Glutamatergic neuron (in vitro differentiated cells): Measurements from ENCODE around the gene CELF5. TPM values are rescaled to one million over a fixed set of nuclear protein-coding genes. Genes with fewer than 3 reads are reported as not detected.
"Not testable (repeated sequence)": the region's sequence is repeated elsewhere in the genome, so short reads cannot be mapped to it uniquely, and the experiment has no call there.

Source experiments
- DNase-seq: peaks from one replicate; pipeline ENCODE4 v3.0.0; 2022
- H3K27ac Mint-ChIP-seq: one replicate; pipeline ENCODE4 v1.8.0; 2020; ENCODE audit warnings: mild to moderate bottlenecking, mixed read lengths, inconsistent platforms; ENCODE audit not compliant: unreplicated experiment
- H3K27me3 Mint-ChIP-seq: one replicate; pipeline ENCODE4 v1.8.0; 2020; ENCODE audit warnings: mild to moderate bottlenecking, moderate library complexity, mixed read lengths, inconsistent platforms; ENCODE audit not compliant: unreplicated experiment
- H3K36me3 Mint-ChIP-seq: one replicate; pipeline ENCODE4 v1.8.0; 2020; ENCODE audit warnings: mild to moderate bottlenecking, mixed read lengths, inconsistent platforms; ENCODE audit not compliant: unreplicated experiment
- H3K4me1 Mint-ChIP-seq: one replicate; pipeline ENCODE4 v1.8.0; 2020; ENCODE audit warnings: mild to moderate bottlenecking, low read depth, mixed read lengths, inconsistent platforms; ENCODE audit not compliant: unreplicated experiment
- H3K4me3 Mint-ChIP-seq: one replicate; pipeline ENCODE4 v1.8.0; 2020; ENCODE audit warnings: mild to moderate bottlenecking, mixed read lengths, inconsistent platforms; ENCODE audit not compliant: unreplicated experiment
- H3K9me3 Mint-ChIP-seq: one replicate; pipeline ENCODE4 v1.8.0; 2020; ENCODE audit warnings: mild to moderate bottlenecking, moderate library complexity, mixed read lengths, inconsistent platforms; ENCODE audit not compliant: unreplicated experiment
- CTCF ChIP-seq: fragments of 200-600 bp; sonication (generic); IDR thresholded peaks from one replicate; pipeline ENCODE4 v1.5.0; 2021; ENCODE audit not compliant: partially characterized antibody, unreplicated experiment
- total RNA-seq: library from RNA; stranded (reverse); fragmentation: NEBNext Ultra II Directional; extraction: Animal tissue kit (Norgen Biotek cat#: 25700); gene quantifications from one replicate; pipeline ENCODE4 v1.2.1, GENCODE V29; 2021; ENCODE audit not compliant: unreplicated experiment

The CELF5 gene
- total RNA-seq, 1 donor from 2014 or later: 12.5 TPM

- H3K36me3 Mint-ChIP-seq: peaks cover 3% of the 10 kb centered on the region
- H3K4me3 Mint-ChIP-seq: no peak overlapping the region
- TF ChIP-seq CTCF: no peak
- peaks cover 2% of the 10 kb centered on the region for H3K9me3 Mint-ChIP-seq
- no peak overlapping the region for H3K27ac Mint-ChIP-seq
- H3K4me1 Mint-ChIP-seq: no peaks in the 10 kb centered on the region
- H3K27me3 Mint-ChIP-seq: peaks cover 6% of the 10 kb centered on the region
- DNase-seq: no peak
These were observed 63.4 kb downstream of the CELF5 start for GRCh38 chr19:3287814-3288213.

GRCh38 chr19:3288437-3288836 lies 64.0 kb downstream of the CELF5 start:
- H3K4me1 Mint-ChIP-seq, H3K27ac Mint-ChIP-seq, DNase-seq, H3K4me3 Mint-ChIP-seq, H3K36me3 Mint-ChIP-seq, H3K9me3 Mint-ChIP-seq, H3K27me3 Mint-ChIP-seq: not testable (repeated sequence)

- Mint-ChIP-seq H3K4me1 (no peaks in the 10 kb centered on the region), H3K4me3 (no peak overlapping the region), H3K9me3 (peaks cover 4% of the 10 kb centered on the region), H3K27ac (no peak overlapping the region), H3K27me3 (peaks cover 6% of the 10 kb centered on the region), H3K36me3 (peaks cover 3% of the 10 kb centered on the region)
- TF ChIP-seq CTCF: no peak
- DNase-seq: no peak
These were observed 65.6 kb downstream of the CELF5 start for GRCh38 chr19:3289971-3290569.

- H3K36me3 Mint-ChIP-seq: not testable (repeated sequence)
These were observed 66.4 kb downstream of the CELF5 start for GRCh38 chr19:3290858-3291257.

GRCh38 chr19:3291644-3292043 lies 67.2 kb downstream of the CELF5 start:
- H3K27ac Mint-ChIP-seq: no peak overlapping the region
- no peak overlapping the region for H3K4me3 Mint-ChIP-seq
- H3K36me3 Mint-ChIP-seq: peaks cover 3% of the 10 kb centered on the region
- no peak for DNase-seq
- peaks cover 6% of the 10 kb centered on the region for H3K27me3 Mint-ChIP-seq
- H3K4me1 Mint-ChIP-seq: no peaks in the 10 kb centered on the region
- TF ChIP-seq CTCF: no peak
- H3K9me3 Mint-ChIP-seq: peaks cover 4% of the 10 kb centered on the region

More at GRCh38 chr19:3290858-3291257, 66.4 kb downstream of the CELF5 start:
- H3K4me3 Mint-ChIP-seq, DNase-seq, H3K9me3 Mint-ChIP-seq, H3K27ac Mint-ChIP-seq, H3K4me1 Mint-ChIP-seq, H3K27me3 Mint-ChIP-seq: not testable (repeated sequence)

GRCh38 chr19:3292958-3293529 lies 68.6 kb downstream of the CELF5 start:
- Mint-ChIP-seq H3K27me3 (peaks cover 3% of the 10 kb centered on the region), H3K27ac (no peak overlapping the region), H3K36me3 (peaks cover 3% of the 10 kb centered on the region), H3K4me3 (no peak overlapping the region), H3K9me3 (peaks cover 4% of the 10 kb centered on the region), H3K4me1 (no peaks in the 10 kb centered on the region)
- no peak for TF ChIP-seq CTCF
- DNase-seq: no peak
